Measurements from ENCODE around the gene MAPK13. TPM values are rescaled to one million over a fixed set of nuclear protein-coding genes. Genes with fewer than 3 reads are reported as not detected.

The MAPK13 gene
- total RNA-seq, 4 donors from 2014 or later, result 62.2 to 136 (median 104) TPM

DNA sequence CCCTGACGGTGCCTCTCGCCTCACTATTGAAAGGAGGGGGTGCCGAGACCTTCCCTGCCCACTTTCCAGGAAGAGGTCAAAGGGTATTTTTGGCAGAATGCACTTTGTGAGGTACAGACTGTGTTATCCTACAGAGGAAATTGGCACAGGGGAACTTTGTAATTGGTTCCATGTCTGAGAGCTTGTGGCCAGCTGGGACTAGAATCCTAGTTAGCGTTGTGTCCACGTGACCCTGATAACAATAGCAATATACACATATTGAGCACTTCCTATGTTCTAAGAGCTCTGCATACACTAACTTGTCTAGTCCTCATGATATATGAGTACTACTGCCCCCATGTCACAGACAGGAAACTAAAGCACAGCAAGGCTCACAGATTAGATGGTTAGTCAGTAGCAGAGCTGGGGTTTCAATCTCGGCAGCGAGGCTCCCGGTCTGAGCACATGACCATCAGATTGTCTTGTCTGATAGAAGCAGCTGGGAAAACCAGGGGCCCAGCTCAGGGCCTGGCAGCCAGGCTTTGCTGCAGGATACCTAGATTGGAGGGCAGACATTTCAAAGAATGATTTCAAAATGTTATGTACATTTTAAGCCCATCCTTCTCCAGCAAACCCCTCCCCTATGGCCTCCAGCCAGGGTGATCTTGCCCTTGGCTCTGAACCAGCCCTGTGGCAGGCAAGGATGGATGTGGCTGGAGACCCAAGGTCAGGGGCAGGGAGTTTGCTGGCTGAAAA lies 1.4 kb downstream of the MAPK13 start:
- no peak for DNase-seq
- Histone ChIP-seq H3K4me1 (peaks cover 18 to 75% (median 21%) of the 10 kb centered on the region in 3 donors), H3K27ac (peak overlapping the region; percentile 81 to 98 (median 92)), H3K4me3 (peak overlapping the region; percentile 55 to 79 (median 74)), H3K27me3 (peaks cover 0 to 15% (median 0%) of the 10 kb centered on the region in 4 donors), H3K36me3 (peaks cover 0 to 47% (median 0%) of the 10 kb centered on the region in 3 donors), H3K9me3 (no peaks in the 10 kb centered on the region)
- TF ChIP-seq CTCF (IDR thresholded peaks at IDR 0.05) (no peak), POLR2A (IDR thresholded peaks at IDR 0.05) (peak in 1 of 4 donors; percentile 27)
- intact Hi-C loops (cut with DNase I), result no loop called here
- 4 to 6% methylated on average over 5 to 6 of the region's 8 CpGs for WGBS, 2 donors

GRCh38 chr6:36132246-36132895 lies 2.1 kb downstream of the MAPK13 start:
- no peak for TF ChIP-seq CTCF (IDR thresholded peaks at IDR 0.05)
- no peak for TF ChIP-seq POLR2A (IDR thresholded peaks at IDR 0.05)
- Histone ChIP-seq H3K27ac (peak overlapping the region; percentile 81 to 98 (median 92)), H3K4me1 (peaks cover 18 to 69% (median 21%) of the 10 kb centered on the region in 3 donors)

GRCh38 chr6:36133148-36133547 lies 2.8 kb downstream of the MAPK13 start:
- H3K27ac ChIP-seq, result no peak overlapping the region
- peaks cover 0 to 15% (median 0%) of the 10 kb centered on the region in 4 donors for H3K27me3 ChIP-seq
- TF ChIP-seq POLR2A (IDR thresholded peaks at IDR 0.05) (no peak), CTCF (IDR thresholded peaks at IDR 0.05) (no peak)
- no peak for DNase-seq
- H3K9me3 ChIP-seq, result no peaks in the 10 kb centered on the region
- intact Hi-C loops (cut with DNase I), result no loop called here
- H3K36me3 ChIP-seq, result peaks cover under 1 to 62% (median 1%) of the 10 kb centered on the region in 3 donors
- peaks cover 18 to 63% (median 21%) of the 10 kb centered on the region in 3 donors for H3K4me1 ChIP-seq
- 73 to 90% methylated on average over 3 to 4 of the region's 4 CpGs for WGBS, 2 donors
- no peak overlapping the region for H3K4me3 ChIP-seq

More at GRCh38 chr6:36132246-36132895, 2.1 kb downstream of the MAPK13 start:
- Histone ChIP-seq H3K4me3 (peak overlapping the region in 2 of 4 donors; percentile 76 to 79), H3K9me3 (no peaks in the 10 kb centered on the region), H3K27me3 (peaks cover 0 to 15% (median 0%) of the 10 kb centered on the region in 4 donors), H3K36me3 (peaks cover 0 to 54% (median 0%) of the 10 kb centered on the region in 3 donors)
- intact Hi-C loops (cut with DNase I), result no loop called here
- no peak for DNase-seq
- 100% methylated on average over 2 of the region's 5 CpGs; no CpG with 5 or more reads in 1 of the 2 donors for WGBS, 2 donors

DNA sequence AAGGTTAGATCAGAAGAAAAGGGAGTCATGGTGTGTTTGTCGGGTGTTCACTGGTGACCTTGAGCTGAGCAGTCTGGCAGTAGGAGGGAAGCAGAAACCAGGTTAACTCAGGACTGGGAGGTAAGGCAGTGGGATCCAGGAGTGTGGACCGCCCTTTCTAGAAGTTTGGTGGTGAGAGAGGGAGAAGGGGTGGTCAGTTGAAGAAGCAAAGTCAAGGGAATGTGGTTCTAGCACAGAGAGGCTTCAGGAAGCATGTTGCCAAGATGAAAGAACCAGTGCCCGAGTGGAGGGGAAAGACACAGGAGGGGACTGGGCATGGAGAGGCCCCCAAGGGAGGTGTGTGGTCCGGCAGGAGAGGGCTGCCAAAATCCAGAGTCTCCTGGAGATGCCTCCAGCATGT lies 3.6 kb downstream of the MAPK13 start:
- no peaks in the 10 kb centered on the region for H3K9me3 ChIP-seq

More for the DNA sequence above, 3.6 kb downstream of the MAPK13 start:
- H3K4me3 ChIP-seq, result no peak overlapping the region
- intact Hi-C loops (cut with DNase I), result no loop called here
- TF ChIP-seq POLR2A (IDR thresholded peaks at IDR 0.05), result no peak
- TF ChIP-seq CTCF (IDR thresholded peaks at IDR 0.05), result no peak
- no peak for DNase-seq
- H3K27ac ChIP-seq, result no peak overlapping the region
- 86 to 88% methylated on average over 4 of the region's 4 CpGs for WGBS, 2 donors
- peaks cover 0 to 15% (median 0%) of the 10 kb centered on the region in 4 donors for H3K27me3 ChIP-seq
- H3K36me3 ChIP-seq, result peaks cover 8 to 70% (median 8%) of the 10 kb centered on the region in 3 donors
- peaks cover 18 to 57% (median 21%) of the 10 kb centered on the region in 3 donors for H3K4me1 ChIP-seq

Data from esophagus squamous epithelium (tissue), 5 donors.